Adrenal gland (tissue), 5 donors: ENCODE results near the gene GPC3.

Experiments
- CTCF ChIP-seq, 6 experiments: fragments of 450-650 bp in 4 of 6; fragments of 200-600 bp in 2 of 6; sonication (generic) in 1 of 6; IDR thresholded peaks; 1 replicate in 5 of 6; 2 replicates in 1 of 6; pipeline versions ENCODE4 v1.5.1 to v1.8.0; 2016 to 2021; ENCODE audit warnings: antibody characterized with exemption in 6 of 6, mild to moderate bottlenecking in 2 of 6, moderate library complexity in 1 of 6
- POLR2A ChIP-seq, 2 donors: fragments of 450-650 bp; IDR thresholded peaks; one replicate each; pipeline ENCODE4 v1.6.1; 2017; ENCODE audit warnings: antibody characterized with exemption in 2 of 2, mild to moderate bottlenecking in 2 of 2, moderate library complexity in 1 of 2
- donor health status: DM: no; HTN: no; CAD: no.

GRCh38 chrX:133783274-133783673, 202.1 kb downstream of the GPC3 start:
- no peak for TF ChIP-seq CTCF (IDR thresholded peaks at IDR 0.05)
- no peak for TF ChIP-seq POLR2A (IDR thresholded peaks at IDR 0.05)
